Right kidney (tissue), 1 donor: Measurements from ENCODE around the gene CCNA1.

ENCODE experiments used
- DNase-seq: peaks from one replicate; pipeline ENCODE4 v3.0.0-alpha.2; 2016

CCNA1 gene

GRCh38 chr13:36454121-36454520, 21.8 kb downstream of the CCNA1 start:
- DNase-seq, result no peak

GRCh38 chr13:36454987-36455386, 22.7 kb downstream of the CCNA1 start:
- no peak for DNase-seq

GRCh38 chr13:36456577-36456976, 24.3 kb downstream of the CCNA1 start:
- no peak for DNase-seq

GRCh38 chr13:36461506-36461905, 29.2 kb downstream of the CCNA1 start:
- no peak for DNase-seq

- no peak for DNase-seq
Observed at GRCh38 chr13:36475468-36475867, 43.2 kb downstream of the CCNA1 start.

- no peak for DNase-seq
Observed at GRCh38 chr13:36476661-36477060, 44.4 kb downstream of the CCNA1 start.

- no peak for DNase-seq
Observed at GRCh38 chr13:36480726-36481427, 48.6 kb downstream of the CCNA1 start.

GRCh38 chr13:36490055-36490454, 57.8 kb downstream of the CCNA1 start:
- DNase-seq, result no peak
